H9 (cell line): ENCODE measurements around the gene IL5. TPM values are rescaled to one million over a fixed set of nuclear protein-coding genes. Genes with fewer than 3 reads are reported as not detected.

Source experiments
- DNase-seq: peaks from one replicate; pipeline ENCODE4 v3.0.0-alpha.2; 2017
- H2AFZ ChIP-seq: one replicate; pipeline ENCODE4 v1.6.1; 2013; ENCODE audit warnings: mild to moderate bottlenecking, low read length, control low read depth, moderate library complexity
- H2AK5ac ChIP-seq: 2 replicates; pipeline ENCODE4 v1.6.1; 2013; ENCODE audit warnings: low read length, control low read depth, mixed read lengths; ENCODE audit not compliant: insufficient read length
- H2BK120ac ChIP-seq: one replicate; pipeline ENCODE4 v1.6.1; 2013; ENCODE audit warnings: low read depth, mild to moderate bottlenecking, low read length, control low read depth, inconsistent platforms; ENCODE audit not compliant: poor library complexity, severe bottlenecking
- H2BK12ac ChIP-seq: 2 replicates; pipeline ENCODE4 v1.6.1; 2013; ENCODE audit warnings: low read length, control low read depth, mixed read lengths, low read depth; ENCODE audit not compliant: insufficient read length
- H2BK15ac ChIP-seq: 2 replicates; pipeline ENCODE4 v1.6.1; 2013; ENCODE audit warnings: low read depth, low read length, control low read depth
- H2BK20ac ChIP-seq: one replicate; pipeline ENCODE4 v1.6.1; 2013; ENCODE audit warnings: low read depth, mild to moderate bottlenecking, low read length, control low read depth, inconsistent platforms; ENCODE audit not compliant: poor library complexity, severe bottlenecking
- H2BK5ac ChIP-seq: 2 replicates; pipeline ENCODE4 v1.6.1; 2013; ENCODE audit warnings: low read length, control low read depth, mixed read lengths; ENCODE audit not compliant: insufficient read length
- H3K14ac ChIP-seq: 2 replicates; pipeline ENCODE4 v1.6.1; 2013; ENCODE audit warnings: low read length, control low read depth; ENCODE audit not compliant: insufficient read depth
- H3K18ac ChIP-seq: 2 replicates; pipeline ENCODE4 v1.6.1; 2013; ENCODE audit warnings: low read depth, mild to moderate bottlenecking, mixed read lengths, low read length, control low read depth; ENCODE audit not compliant: insufficient read length
- H3K23ac ChIP-seq: 2 replicates; pipeline ENCODE4 v1.6.1; 2013; ENCODE audit warnings: low read length, control low read depth, mixed read lengths, low read depth; ENCODE audit not compliant: insufficient read length
- H3K23me2 ChIP-seq: 2 replicates; pipeline ENCODE4 v1.6.1; 2013; ENCODE audit warnings: low read depth, mild to moderate bottlenecking, mixed read lengths, low read length, control low read depth; ENCODE audit not compliant: insufficient read length, poor library complexity, severe bottlenecking
- H3K27ac ChIP-seq: 2 replicates; pipeline ENCODE4 v1.5.1; 2013; ENCODE audit warnings: low read length, control low read depth, mixed read lengths, low read depth; ENCODE audit not compliant: insufficient read length
- H3K27me3 ChIP-seq: 2 replicates; pipeline ENCODE4 v1.6.1; 2013; ENCODE audit warnings: low read length, control low read depth, inconsistent platforms; ENCODE audit not compliant: insufficient read depth
- H3K4ac ChIP-seq: 2 replicates; pipeline ENCODE4 v1.6.1; 2013; ENCODE audit warnings: low read depth, mild to moderate bottlenecking, control low read depth, inconsistent platforms, low read length, moderate library complexity
- H3K4me1 ChIP-seq: 2 replicates; pipeline ENCODE4 v1.6.1; 2013; ENCODE audit warnings: low read length, control low read depth, inconsistent platforms; ENCODE audit not compliant: insufficient read depth
- H3K4me2 ChIP-seq: 2 replicates; pipeline ENCODE4 v1.6.1; 2013; ENCODE audit warnings: low read length, control low read depth, mixed read lengths; ENCODE audit not compliant: insufficient read length, insufficient read depth
- H3K56ac ChIP-seq: 2 replicates; pipeline ENCODE4 v1.6.1; 2013; ENCODE audit warnings: low read depth, mild to moderate bottlenecking, mixed read lengths, low read length, control low read depth; ENCODE audit not compliant: insufficient read length
- H3K79me1 ChIP-seq: 2 replicates; pipeline ENCODE4 v1.6.1; 2013; ENCODE audit warnings: low read depth, mild to moderate bottlenecking, moderate library complexity, low read length, control low read depth, inconsistent platforms; ENCODE audit not compliant: insufficient read depth, poor library complexity, severe bottlenecking
- H3K79me2 ChIP-seq: 2 replicates; pipeline ENCODE4 v1.6.1; 2013; ENCODE audit warnings: low read length, control low read depth, inconsistent platforms; ENCODE audit not compliant: insufficient read depth
- H3K9ac ChIP-seq: 2 replicates; pipeline ENCODE4 v1.6.1; 2013; ENCODE audit warnings: low read length, control low read depth, mixed read lengths; ENCODE audit not compliant: insufficient read length; ENCODE audit errors: extremely low read depth
- H3K9me3 ChIP-seq: one replicate; pipeline ENCODE4 v1.6.1; 2013; ENCODE audit warnings: low read depth, low read length, inconsistent platforms; ENCODE audit not compliant: control insufficient read depth
- H3T11ph ChIP-seq: one replicate; pipeline ENCODE4 v1.6.1; 2013; ENCODE audit warnings: mild to moderate bottlenecking, low read length, control low read depth, inconsistent platforms
- H4K20me1 ChIP-seq: one replicate; pipeline ENCODE4 v1.6.1; 2013; ENCODE audit not compliant: control insufficient read depth, insufficient read length, insufficient read depth
- H4K5ac ChIP-seq: 2 replicates; pipeline ENCODE4 v1.6.1; 2013; ENCODE audit warnings: low read depth, mild to moderate bottlenecking, mixed read lengths, low read length, control low read depth; ENCODE audit not compliant: insufficient read length
- H4K8ac ChIP-seq: replicated peaks from 2 replicates; pipeline ENCODE4 v1.6.1; 2013; ENCODE audit warnings: low read length, control low read depth, mixed read lengths, low read depth; ENCODE audit not compliant: insufficient read length
- H4K91ac ChIP-seq: 2 replicates; pipeline ENCODE4 v1.6.1; 2013; ENCODE audit warnings: low read depth, mild to moderate bottlenecking, moderate library complexity, mixed read lengths, low read length, control low read depth; ENCODE audit not compliant: insufficient read length
- H3K27ac Mint-ChIP-seq, 3 experiments: 2 replicates in 2 of 3; 3 replicates in 1 of 3; pipeline ENCODE4 v1.8.0; 2020 to 2021; ENCODE audit warnings: mixed read lengths in 3 of 3, mild to moderate bottlenecking in 1 of 3, moderate library complexity in 1 of 3
- H3K27me3 Mint-ChIP-seq: 2 replicates; pipeline ENCODE4 v1.8.0; 2021; ENCODE audit warnings: low read depth, mild to moderate bottlenecking, moderate library complexity, mixed read lengths
- H3K36me3 Mint-ChIP-seq, 3 experiments: 2 replicates in 2 of 3; 3 replicates in 1 of 3; pipeline ENCODE4 v1.8.0; 2020 to 2021; ENCODE audit warnings: low read depth in 3 of 3, mixed read lengths in 3 of 3; ENCODE audit not compliant: insufficient read depth in 1 of 3
- H3K4me1 Mint-ChIP-seq, 2 experiments: 2 replicates each; pipeline ENCODE4 v1.8.0; 2020; ENCODE audit warnings: mixed read lengths in 2 of 2
- H3K4me3 Mint-ChIP-seq, 2 experiments: 2 replicates in 1 of 2; 3 replicates in 1 of 2; pipeline ENCODE4 v1.8.0; 2020 to 2021; ENCODE audit warnings: mild to moderate bottlenecking in 2 of 2, mixed read lengths in 2 of 2, moderate library complexity in 1 of 2
- H3K9me3 Mint-ChIP-seq, 2 experiments: 2 replicates in 1 of 2; 3 replicates in 1 of 2; pipeline ENCODE4 v1.8.0; 2020; ENCODE audit warnings: mild to moderate bottlenecking in 2 of 2, mixed read lengths in 2 of 2, moderate library complexity in 1 of 2
- WGBS: extraction: QIAGEN DNeasy Blood & Tissue Kit; methylation state at CpG from one replicate; pipeline ENCODE4 v1.1.7; 2013; ENCODE audit warnings: missing lambda C conversion rate, low lambda C conversion rate, mixed read lengths; ENCODE audit not compliant: insufficient read length; ENCODE audit errors: extremely low coverage; 5-methylcytosine and 5-hydroxymethylcytosine counted together
- total RNA-seq: library from RNA; stranded (reverse); gene quantifications from 2 replicates; pipeline ENCODE4 v1.2.1, GENCODE V29; 2021
- TF ChIP-seq, protein P1 (sequence below): fragments of 200-600 bp; sonication (generic); conservative IDR thresholded peaks from 3 replicates; pipeline ENCODE4 v1.8.0; 2021; ENCODE audit warnings: antibody characterized with exemption, mild to moderate bottlenecking

Gene IL5
- total RNA-seq, 1 experiment from 2014 or later = not detected

DNA sequence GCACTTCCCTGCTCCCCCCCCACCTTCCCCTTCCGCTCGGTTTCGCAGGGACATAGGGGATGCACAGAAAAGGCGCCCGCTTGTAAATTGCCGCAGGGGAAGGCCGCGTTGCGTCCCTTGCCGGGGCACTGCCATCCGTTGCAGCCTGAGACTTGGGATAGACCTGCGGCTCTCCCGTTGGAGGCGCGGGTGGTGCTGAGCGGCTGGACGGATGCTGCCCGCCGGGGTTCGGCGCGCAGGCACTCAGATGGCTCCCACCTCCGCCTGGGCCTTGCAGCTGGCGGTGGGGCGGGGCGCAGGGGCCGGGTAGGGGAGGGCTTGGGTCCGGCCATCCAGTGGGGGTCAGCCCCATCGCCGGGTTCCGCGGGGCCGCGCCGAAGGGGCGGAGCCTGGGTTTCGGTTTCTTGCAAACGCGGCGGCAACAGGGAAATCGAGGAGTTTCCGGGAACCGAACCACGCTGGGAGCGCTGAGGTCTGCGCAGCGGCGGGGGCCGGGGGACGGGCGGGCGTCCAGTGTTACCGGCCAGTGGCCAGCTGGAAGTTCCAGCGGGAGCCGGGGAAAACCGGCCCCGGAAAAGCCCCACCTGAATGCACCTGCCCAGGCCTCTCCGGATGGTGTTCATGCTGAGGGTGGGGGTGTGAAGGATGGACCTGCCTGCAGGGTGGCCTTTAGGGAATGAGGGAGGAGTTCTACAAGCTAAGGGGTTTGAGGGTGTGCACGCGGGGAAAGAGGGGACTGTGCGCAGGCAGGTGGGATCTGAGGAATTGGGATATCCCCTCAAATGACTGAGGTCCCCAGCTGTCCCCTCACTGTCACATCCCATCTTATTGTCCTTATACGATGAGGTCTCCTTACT, 46.5 kb downstream of the IL5 start:
- Mint-ChIP-seq H3K4me1 (peaks cover 19 to 21% of the 10 kb centered on the region in 2 experiments), H3K4me3 (peak overlapping the region; percentile 82 to 92), H3K27me3 (peaks cover 24% of the 10 kb centered on the region), H3K9me3 (no peaks in the 10 kb centered on the region), H3K27ac (peak overlapping the region in 2 of 3 experiments; percentile 65 to 93; a peak in 3 of 7 replicates), H3K36me3 (no peaks in the 10 kb centered on the region)
- no peaks in the 10 kb centered on the region; the same call in 1 of the 2 replicates for H3K27me3 ChIP-seq
- H3K79me1 ChIP-seq = no peaks in the 10 kb centered on the region
- H4K91ac ChIP-seq = no peak overlapping the region
- no peak overlapping the region for H3T11ph ChIP-seq
- H3K23me2 ChIP-seq = peaks cover 12% of the 10 kb centered on the region
- no peak overlapping the region for H4K8ac ChIP-seq
- H2BK15ac ChIP-seq = no peak overlapping the region
- H2BK12ac ChIP-seq = no peak overlapping the region
- WGBS = no CpG with 5 or more reads among the region's 62 CpGs
- peak overlapping the region; percentile 55 for H3K4me2 ChIP-seq
- H4K5ac ChIP-seq = no peak overlapping the region
- peak overlapping the region; percentile 89 for H3K14ac ChIP-seq
- peak; percentile 93 for DNase-seq
- H4K20me1 ChIP-seq = no peaks in the 10 kb centered on the region
- H3K18ac ChIP-seq = peak overlapping the region; percentile 82
- no peak overlapping the region for H2AFZ ChIP-seq
- no peak overlapping the region for H2BK120ac ChIP-seq
- no peak overlapping the region for H3K23ac ChIP-seq
- no peak overlapping the region for H3K4ac ChIP-seq
- no peak overlapping the region for H3K27ac ChIP-seq
- H3K4me1 ChIP-seq = 0 out of 2 replicates have a peak, but pooled peaks cover 3% of the 10 kb centered on the region
- no peak overlapping the region for H2BK5ac ChIP-seq
- H2AK5ac ChIP-seq = no peak overlapping the region
- no peak overlapping the region for H2BK20ac ChIP-seq
- TF ChIP-seq, protein P1, sequence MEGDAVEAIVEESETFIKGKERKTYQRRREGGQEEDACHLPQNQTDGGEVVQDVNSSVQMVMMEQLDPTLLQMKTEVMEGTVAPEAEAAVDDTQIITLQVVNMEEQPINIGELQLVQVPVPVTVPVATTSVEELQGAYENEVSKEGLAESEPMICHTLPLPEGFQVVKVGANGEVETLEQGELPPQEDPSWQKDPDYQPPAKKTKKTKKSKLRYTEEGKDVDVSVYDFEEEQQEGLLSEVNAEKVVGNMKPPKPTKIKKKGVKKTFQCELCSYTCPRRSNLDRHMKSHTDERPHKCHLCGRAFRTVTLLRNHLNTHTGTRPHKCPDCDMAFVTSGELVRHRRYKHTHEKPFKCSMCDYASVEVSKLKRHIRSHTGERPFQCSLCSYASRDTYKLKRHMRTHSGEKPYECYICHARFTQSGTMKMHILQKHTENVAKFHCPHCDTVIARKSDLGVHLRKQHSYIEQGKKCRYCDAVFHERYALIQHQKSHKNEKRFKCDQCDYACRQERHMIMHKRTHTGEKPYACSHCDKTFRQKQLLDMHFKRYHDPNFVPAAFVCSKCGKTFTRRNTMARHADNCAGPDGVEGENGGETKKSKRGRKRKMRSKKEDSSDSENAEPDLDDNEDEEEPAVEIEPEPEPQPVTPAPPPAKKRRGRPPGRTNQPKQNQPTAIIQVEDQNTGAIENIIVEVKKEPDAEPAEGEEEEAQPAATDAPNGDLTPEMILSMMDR = no peak
- H3K9ac ChIP-seq = no peak overlapping the region
- no peaks in the 10 kb centered on the region for H3K79me2 ChIP-seq
- no peak overlapping the region for H3K56ac ChIP-seq
- no peaks in the 10 kb centered on the region for H3K9me3 ChIP-seq
